A673 (cell line): Measurements from ENCODE around the gene UCP3. TPM values are rescaled to one million over a fixed set of nuclear protein-coding genes. Genes with fewer than 3 reads are reported as not detected.

Experiments
- BruUV-seq: library from RNA; stranded (reverse); fragments of 400-500 nt; replicated peaks from 2 replicates; lab custom pipeline; 2021; lab: Mats Ljungman, UMichigan
- CTCF ChIA-PET: fragments of 300-600 bp; sonication (Branson Sonifier 250); formaldehyde crosslinking; loops from one replicate; lab custom pipeline; 2022; ENCODE audit warnings: antibody characterized with exemption; lab: Charles Lee
- POLR2A ChIA-PET: fragments of 300-600 bp; sonication (Branson Sonifier 250); formaldehyde crosslinking; loops from one replicate; lab custom pipeline; 2022; ENCODE audit warnings: antibody characterized with exemption; ENCODE audit not compliant: low non-redundant PET; lab: Charles Lee
- DNase-seq: peaks from one replicate; pipeline ENCODE4 v3.0.0-alpha.2; 2015; ENCODE audit warnings: low spot score
- H3K27ac ChIP-seq: fragments of 200-600 bp; sonication (generic); 2 replicates; pipeline ENCODE4 v1.5.1; 2016; ENCODE audit warnings: mixed run types, low read depth, mild to moderate bottlenecking, mixed read lengths, antibody characterized with exemption, low read length; ENCODE audit not compliant: poor library complexity, severe bottlenecking
- H3K27me3 ChIP-seq: fragments of 200-600 bp; sonication (generic); replicated peaks from 2 replicates; pipeline ENCODE4 v1.6.1; 2017; ENCODE audit warnings: mixed run types, low read depth, mild to moderate bottlenecking, mixed read lengths, antibody characterized with exemption, low read length; ENCODE audit not compliant: insufficient read depth, poor library complexity
- H3K36me3 ChIP-seq: fragments of 200-600 bp; sonication (generic); 2 replicates; pipeline ENCODE4 v1.6.1; 2016; ENCODE audit warnings: mixed run types, mild to moderate bottlenecking, mixed read lengths, antibody characterized with exemption, low read length; ENCODE audit not compliant: insufficient read depth, poor library complexity, severe bottlenecking
- H3K4me1 ChIP-seq: fragments of 200-600 bp; sonication (generic); 2 replicates; pipeline ENCODE4 v1.6.1; 2017; ENCODE audit warnings: mixed run types, mild to moderate bottlenecking, mixed read lengths, antibody characterized with exemption, low read length; ENCODE audit not compliant: insufficient read depth, poor library complexity, severe bottlenecking
- H3K4me3 ChIP-seq: fragments of 200-600 bp; sonication (generic); 2 replicates; pipeline ENCODE4 v1.5.1; 2016; ENCODE audit warnings: low read depth, mixed run types, mild to moderate bottlenecking, mixed read lengths, low read length; ENCODE audit not compliant: poor library complexity, severe bottlenecking
- H3K9me3 ChIP-seq: fragments of 200-600 bp; sonication (generic); 2 replicates; pipeline ENCODE4 v1.6.1; 2016; ENCODE audit warnings: mixed run types, low read depth, mild to moderate bottlenecking, mixed read lengths, antibody characterized with exemption, low read length; ENCODE audit not compliant: poor library complexity, severe bottlenecking
- CTCF ChIP-seq: fragments of 300-800, 200-600 bp; sonication (generic); conservative IDR thresholded peaks from 2 replicates; pipeline ENCODE4 v1.5.1; 2017; ENCODE audit warnings: low read depth, mild to moderate bottlenecking, antibody characterized with exemption, low read length, moderate library complexity, mixed read lengths
- EZH2 ChIP-seq: fragments of 200-600 bp; sonication (generic); IDR thresholded peaks from 2 replicates; pipeline ENCODE4 v1.6.1; 2017; ENCODE audit warnings: borderline replicate concordance, low read depth, mild to moderate bottlenecking, mixed read lengths, antibody characterized with exemption, low read length; ENCODE audit not compliant: poor library complexity, severe bottlenecking
- intact Hi-C: fragments of 100-400 bp; cut with micrococcal nuclease; formaldehyde crosslinking; loops from one replicate; pipeline ENCODE4 v1.10.0; 2022; ENCODE audit not compliant: unreplicated experiment
- total RNA-seq: library from RNA; stranded (reverse); gene quantifications from 2 replicates; pipeline ENCODE4 v1.2.3, GENCODE V29; 2021

UCP3 gene
- total RNA-seq, 1 experiment from 2014 or later: 3.6 TPM

GRCh38 chr11:74020539-74020938, 11.7 kb upstream of the UCP3 start:
- ChIA-PET POLR2A (no interaction called here), CTCF (no interaction called here)
- intact Hi-C loops: no loop called here
- Histone ChIP-seq H3K9me3 (no peaks in the 10 kb centered on the region), H3K27me3 (no peaks in the 10 kb centered on the region), H3K4me3 (no peak overlapping the region), H3K4me1 (no peaks in the 10 kb centered on the region), H3K27ac (no peak overlapping the region), H3K36me3 (no peaks in the 10 kb centered on the region)
- no TSS peak for BruUV-seq
- no peak for DNase-seq
- TF ChIP-seq CTCF: no peak
- TF ChIP-seq EZH2: no peak

- Histone ChIP-seq H3K9me3 (no peaks in the 10 kb centered on the region), H3K4me3 (no peak overlapping the region), H3K36me3 (no peaks in the 10 kb centered on the region), H3K4me1 (no peaks in the 10 kb centered on the region), H3K27ac (no peak overlapping the region), H3K27me3 (no peaks in the 10 kb centered on the region)
- ChIA-PET CTCF (no interaction called here), POLR2A (no interaction called here)
- no peak for DNase-seq
- no TSS peak for BruUV-seq
- intact Hi-C loops: no loop called here
- TF ChIP-seq EZH2 (no peak), CTCF (no peak)
These were observed 11.0 kb upstream of the UCP3 start for GRCh38 chr11:74019860-74020259.

GRCh38 chr11:74019104-74019738, 10.3 kb upstream of the UCP3 start:
- BruUV-seq: no TSS peak
- POLR2A ChIA-PET: no interaction called here
- no peak overlapping the region for H3K4me3 ChIP-seq

More at GRCh38 chr11:74019104-74019738, 10.3 kb upstream of the UCP3 start:
- intact Hi-C loops: no loop called here
- Histone ChIP-seq H3K27me3 (no peaks in the 10 kb centered on the region), H3K36me3 (no peaks in the 10 kb centered on the region), H3K9me3 (no peaks in the 10 kb centered on the region), H3K27ac (no peak overlapping the region), H3K4me1 (no peaks in the 10 kb centered on the region)
- CTCF ChIA-PET: no interaction called here
- DNase-seq: no peak
- TF ChIP-seq EZH2: no peak
- TF ChIP-seq CTCF: no peak
